Measurements from ENCODE around the gene SIPA1L2.

SIPA1L2 gene

GRCh38 chr1:232591344-232591743 is 38.6 kb downstream of the SIPA1L2 start:
- peaks cover 47% of the 10 kb centered on the region for H3K4me1 ChIP-seq (ENCODE audit: control insufficient read depth, insufficient read depth, low read length)
- no peak overlapping the region for H3K4me3 ChIP-seq (ENCODE audit: insufficient read depth, low read depth, low read length)
- peak overlapping the region; percentile 71 for H3K27ac ChIP-seq (ENCODE audit: insufficient read depth, low read depth, low read length, poor library complexity, severe bottlenecking)
- H3K27me3 ChIP-seq (ENCODE audit: control insufficient read depth, insufficient read depth, low read length, poor library complexity, severe bottlenecking): no peaks in the 10 kb centered on the region
- no peaks in the 10 kb centered on the region for H3K9me3 ChIP-seq (ENCODE audit: control insufficient read depth, low read length)
- 81 to 88% methylated on average over 3 of the region's 3 CpGs for WGBS, 2 experiments
- H3K36me3 ChIP-seq (ENCODE audit: control insufficient read depth, insufficient read depth, low read length): no peaks in the 10 kb centered on the region

DNA sequence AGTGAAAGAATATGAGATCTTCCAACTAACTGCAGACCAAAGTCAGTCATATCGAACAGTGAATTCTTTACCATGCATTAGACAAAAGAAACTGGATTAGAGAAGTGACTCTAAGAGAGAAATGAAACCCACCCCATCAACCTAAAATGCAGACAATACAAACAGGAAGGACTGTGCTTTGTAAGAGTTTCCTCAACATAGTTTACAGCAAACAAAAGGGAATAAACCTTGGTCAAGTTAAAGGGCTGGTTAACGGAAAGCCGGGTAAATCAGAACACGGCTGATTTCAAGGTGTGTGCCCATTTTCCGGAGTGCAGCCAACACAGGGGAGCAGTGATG is 39.2 kb downstream of the SIPA1L2 start:
- Histone ChIP-seq H3K4me1 (ENCODE audit: control insufficient read depth, insufficient read depth, low read length) (peaks cover 45% of the 10 kb centered on the region), H3K9me3 (ENCODE audit: control insufficient read depth, low read length) (no peaks in the 10 kb centered on the region), H3K36me3 (ENCODE audit: control insufficient read depth, insufficient read depth, low read length) (no peaks in the 10 kb centered on the region), H3K4me3 (ENCODE audit: insufficient read depth, low read depth, low read length) (no peak overlapping the region), H3K27me3 (ENCODE audit: control insufficient read depth, insufficient read depth, low read length, poor library complexity, severe bottlenecking) (no peaks in the 10 kb centered on the region), H3K27ac (ENCODE audit: insufficient read depth, low read depth, low read length, poor library complexity, severe bottlenecking) (no peak overlapping the region)
- WGBS, 2 experiments: 93 to 99% methylated on average over 4 to 5 of the region's 5 CpGs

GRCh38 chr1:232589812-232590743 is 39.9 kb downstream of the SIPA1L2 start:
- no peaks in the 10 kb centered on the region for H3K36me3 ChIP-seq (ENCODE audit: control insufficient read depth, insufficient read depth, low read length)
- peaks cover 46% of the 10 kb centered on the region for H3K4me1 ChIP-seq (ENCODE audit: control insufficient read depth, insufficient read depth, low read length)
- H3K9me3 ChIP-seq (ENCODE audit: control insufficient read depth, low read length): no peaks in the 10 kb centered on the region
- no peak overlapping the region for H3K27ac ChIP-seq (ENCODE audit: insufficient read depth, low read depth, low read length, poor library complexity, severe bottlenecking)
- WGBS, 2 experiments: 91 to 92% methylated on average over 9 to 10 of the region's 10 CpGs
- no peak overlapping the region for H3K4me3 ChIP-seq (ENCODE audit: insufficient read depth, low read depth, low read length)
- H3K27me3 ChIP-seq (ENCODE audit: control insufficient read depth, insufficient read depth, low read length, poor library complexity, severe bottlenecking): no peaks in the 10 kb centered on the region

DNA sequence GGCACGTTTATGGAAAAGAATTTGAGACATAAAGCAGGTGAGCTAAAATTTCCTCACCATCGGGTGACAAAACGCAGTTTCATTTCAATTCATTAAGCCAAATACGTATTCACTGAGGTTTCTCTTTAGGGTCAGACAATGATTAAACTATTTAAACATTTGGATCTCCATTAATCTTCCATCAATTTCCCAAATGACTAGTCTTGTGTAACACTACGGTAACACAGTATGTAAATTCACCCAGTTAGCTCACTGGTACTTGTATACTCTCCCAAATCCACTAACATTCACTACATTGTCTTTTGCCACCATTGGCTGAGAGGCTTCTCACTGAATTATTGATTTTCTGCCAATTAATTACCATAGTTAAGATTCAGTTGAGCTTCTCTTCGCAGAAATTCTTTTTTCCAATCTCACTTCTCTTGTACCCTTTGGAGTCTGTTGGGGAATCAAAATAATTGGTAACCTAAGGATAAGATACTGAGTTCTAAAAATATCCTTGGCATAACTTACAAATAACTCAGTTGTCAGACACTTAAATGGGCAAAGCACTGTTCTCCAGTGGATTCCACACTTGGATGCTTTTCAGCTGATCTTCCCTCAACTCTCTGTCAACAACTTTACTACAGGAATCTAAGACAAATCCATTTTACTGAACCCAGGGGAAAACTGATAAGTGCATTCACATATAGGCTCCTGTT is 40.7 kb downstream of the SIPA1L2 start:
- Histone ChIP-seq H3K27ac (ENCODE audit: insufficient read depth, low read depth, low read length, poor library complexity, severe bottlenecking) (no peak overlapping the region), H3K9me3 (ENCODE audit: control insufficient read depth, low read length) (no peaks in the 10 kb centered on the region), H3K27me3 (ENCODE audit: control insufficient read depth, insufficient read depth, low read length, poor library complexity, severe bottlenecking) (no peaks in the 10 kb centered on the region), H3K36me3 (ENCODE audit: control insufficient read depth, insufficient read depth, low read length) (no peaks in the 10 kb centered on the region), H3K4me1 (ENCODE audit: control insufficient read depth, insufficient read depth, low read length) (peaks cover 38% of the 10 kb centered on the region), H3K4me3 (ENCODE audit: insufficient read depth, low read depth, low read length) (no peak overlapping the region)
- 95% methylated on average over 5 to 6 of the region's 6 CpGs for WGBS, 2 experiments

DNA sequence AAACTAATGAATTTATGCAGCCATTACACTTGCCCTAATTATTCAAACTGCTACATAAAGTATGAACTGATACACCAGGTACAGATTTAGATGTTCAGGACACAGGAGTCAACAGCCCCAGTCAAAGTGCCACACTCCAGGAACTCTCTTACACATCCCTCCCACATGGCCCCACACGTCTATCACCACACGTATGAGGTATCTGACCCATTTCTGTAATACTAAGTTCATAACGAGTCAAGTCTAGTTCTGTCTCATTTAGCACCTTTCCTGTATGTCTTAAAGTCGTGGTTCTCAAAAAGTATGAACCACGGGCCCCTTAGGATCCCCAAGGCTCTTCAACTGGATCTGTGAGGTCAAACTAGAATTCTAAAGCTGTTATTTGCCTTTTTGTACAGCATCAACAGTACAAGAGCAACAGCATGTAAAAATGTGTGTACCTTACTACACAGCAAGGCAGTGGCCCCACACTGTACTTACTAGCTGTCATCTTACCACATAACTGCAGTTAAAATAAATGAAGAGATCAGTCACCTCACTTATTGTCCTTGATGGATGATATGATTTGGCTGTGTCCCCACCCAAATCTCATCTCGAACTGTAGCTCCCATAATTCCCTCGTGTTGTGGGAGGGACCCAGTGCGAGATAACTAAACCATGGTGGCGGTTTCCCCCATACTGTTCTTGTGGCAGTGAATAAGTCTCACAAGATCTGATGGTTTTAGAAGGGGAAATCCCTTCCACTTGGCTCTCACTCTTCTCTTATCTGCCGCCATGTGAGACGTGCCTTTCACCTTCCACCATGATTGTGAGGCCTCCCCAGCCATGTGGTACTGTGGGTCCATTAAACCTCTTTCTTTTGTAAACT is 42.6 kb downstream of the SIPA1L2 start:
- H3K27me3 ChIP-seq (ENCODE audit: control insufficient read depth, insufficient read depth, low read length, poor library complexity, severe bottlenecking): no peaks in the 10 kb centered on the region
- no peak overlapping the region for H3K4me3 ChIP-seq (ENCODE audit: insufficient read depth, low read depth, low read length)
- H3K36me3 ChIP-seq (ENCODE audit: control insufficient read depth, insufficient read depth, low read length): no peaks in the 10 kb centered on the region
- no peaks in the 10 kb centered on the region for H3K9me3 ChIP-seq (ENCODE audit: control insufficient read depth, low read length)
- WGBS, 2 experiments: 78% methylated on average over 11 of the region's 11 CpGs
- H3K4me1 ChIP-seq (ENCODE audit: control insufficient read depth, insufficient read depth, low read length): peaks cover 24% of the 10 kb centered on the region
- no peak overlapping the region for H3K27ac ChIP-seq (ENCODE audit: insufficient read depth, low read depth, low read length, poor library complexity, severe bottlenecking)

DNA sequence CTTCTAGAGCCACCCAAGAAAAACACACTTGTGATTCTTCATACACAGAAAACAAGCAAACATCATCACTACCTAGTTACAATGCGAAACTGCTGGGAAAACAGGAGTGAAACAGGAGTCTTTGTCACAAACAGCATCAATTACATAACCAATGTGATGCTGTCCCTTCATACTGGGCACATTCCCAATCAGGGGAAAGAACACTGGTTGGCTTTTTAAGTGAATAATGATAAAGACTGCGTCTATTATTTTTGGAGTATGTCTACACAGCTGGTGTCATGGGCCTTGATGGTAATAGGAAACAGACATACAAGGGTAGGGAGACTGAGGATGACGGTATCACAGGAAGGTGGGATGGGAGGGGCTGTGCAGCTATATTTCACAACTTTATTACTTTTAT is 43.3 kb downstream of the SIPA1L2 start:
- Histone ChIP-seq H3K27me3 (ENCODE audit: control insufficient read depth, insufficient read depth, low read length, poor library complexity, severe bottlenecking) (no peaks in the 10 kb centered on the region), H3K4me3 (ENCODE audit: insufficient read depth, low read depth, low read length) (no peak overlapping the region), H3K36me3 (ENCODE audit: control insufficient read depth, insufficient read depth, low read length) (no peaks in the 10 kb centered on the region), H3K4me1 (ENCODE audit: control insufficient read depth, insufficient read depth, low read length) (peaks cover 17% of the 10 kb centered on the region), H3K27ac (ENCODE audit: insufficient read depth, low read depth, low read length, poor library complexity, severe bottlenecking) (no peak overlapping the region), H3K9me3 (ENCODE audit: control insufficient read depth, low read length) (no peaks in the 10 kb centered on the region)
- 65 to 100% methylated on average over 2 to 3 of the region's 3 CpGs for WGBS, 2 experiments

- Histone ChIP-seq H3K4me3 (ENCODE audit: insufficient read depth, low read depth, low read length) (no peak overlapping the region), H3K27me3 (ENCODE audit: control insufficient read depth, insufficient read depth, low read length, poor library complexity, severe bottlenecking) (no peaks in the 10 kb centered on the region), H3K27ac (ENCODE audit: insufficient read depth, low read depth, low read length, poor library complexity, severe bottlenecking) (no peak overlapping the region), H3K4me1 (ENCODE audit: control insufficient read depth, insufficient read depth, low read length) (peaks cover 13% of the 10 kb centered on the region), H3K36me3 (ENCODE audit: control insufficient read depth, insufficient read depth, low read length) (no peaks in the 10 kb centered on the region), H3K9me3 (ENCODE audit: control insufficient read depth, low read length) (no peaks in the 10 kb centered on the region)
Observed at GRCh38 chr1:232585486-232585885, 44.4 kb downstream of the SIPA1L2 start.

DNA sequence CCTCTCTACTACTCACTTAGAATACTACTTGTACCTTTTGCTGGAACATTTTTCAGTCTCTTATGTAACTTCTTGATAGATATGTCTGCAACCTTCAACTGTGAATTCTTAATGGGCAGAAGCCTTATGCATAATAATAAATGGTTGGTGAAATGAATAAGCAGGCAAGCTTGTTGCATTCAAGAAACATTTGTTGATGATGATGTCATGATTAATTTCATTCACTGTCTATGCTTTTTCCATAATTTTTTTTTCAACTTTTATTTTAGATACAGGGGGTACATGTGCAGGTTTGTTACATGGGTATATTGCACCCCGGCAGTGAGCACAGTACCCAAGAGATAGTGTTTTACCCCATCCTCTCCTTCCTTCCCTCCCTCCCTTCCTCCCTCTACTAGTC is 48.0 kb downstream of the SIPA1L2 start:
- Histone ChIP-seq H3K4me1 (ENCODE audit: control insufficient read depth, insufficient read depth, low read length) (peaks cover 31% of the 10 kb centered on the region), H3K27me3 (ENCODE audit: control insufficient read depth, insufficient read depth, low read length, poor library complexity, severe bottlenecking) (no peaks in the 10 kb centered on the region)
- 83 to 85% methylated on average over 1 of the region's 1 CpG for WGBS, 2 experiments

More for the DNA sequence above, 48.0 kb downstream of the SIPA1L2 start:
- Histone ChIP-seq H3K9me3 (ENCODE audit: control insufficient read depth, low read length) (no peaks in the 10 kb centered on the region), H3K27ac (ENCODE audit: insufficient read depth, low read depth, low read length, poor library complexity, severe bottlenecking) (no peak overlapping the region), H3K4me3 (ENCODE audit: insufficient read depth, low read depth, low read length) (no peak overlapping the region), H3K36me3 (ENCODE audit: control insufficient read depth, insufficient read depth, low read length) (no peaks in the 10 kb centered on the region)
